Caco-2 (cell line): Measurements from ENCODE around the gene DPT. TPM values are rescaled to one million over a fixed set of nuclear protein-coding genes. Genes with fewer than 3 reads are reported as not detected.

ENCODE experiments used
- BruUV-seq: library from RNA; stranded (reverse); fragments of 400-500 nt; replicated peaks from 2 replicates; lab custom pipeline; 2021; lab: Mats Ljungman, UMichigan
- CTCF ChIA-PET: fragments of 300-600 bp; sonication (Branson Sonifier 250); formaldehyde crosslinking; loops from one replicate; lab custom pipeline; 2022; ENCODE audit warnings: antibody characterized with exemption; lab: Charles Lee
- POLR2A ChIA-PET: fragments of 300-600 bp; sonication (Branson Sonifier 250); formaldehyde crosslinking; loops from one replicate; lab custom pipeline; 2022; ENCODE audit warnings: antibody characterized with exemption; lab: Charles Lee
- DNase-seq, 2 experiments: peaks; one replicate each; pipeline versions ENCODE4 v3.0.0 to v3.0.0-alpha.2; 2020 to 2022
- H3K27me3 ChIP-seq: replicated peaks from 2 replicates; pipeline ENCODE4 v1.6.0; 2011; ENCODE audit warnings: low read length; ENCODE audit not compliant: control insufficient read depth, insufficient read depth
- H3K36me3 ChIP-seq: 2 replicates; pipeline ENCODE4 v1.5.1; 2011; ENCODE audit warnings: low read length; ENCODE audit not compliant: control insufficient read depth, insufficient read depth
- H3K4me1 ChIP-seq: fragments of 250-450 bp; sonication (Bioruptor Pico); 2 replicates; pipeline ENCODE4 v1.5.1; 2020; ENCODE audit warnings: mild to moderate bottlenecking
- H3K4me3 ChIP-seq: 2 replicates; pipeline ENCODE4 v1.5.1; 2011; ENCODE audit warnings: low read depth, mild to moderate bottlenecking, control low read depth, low read length
- H3K9me3 ChIP-seq: fragments of 250-450 bp; sonication (Bioruptor Pico); 2 replicates; pipeline ENCODE4 v1.5.1; 2020; ENCODE audit warnings: mild to moderate bottlenecking, moderate library complexity
- H3K27ac Mint-ChIP-seq: one replicate; pipeline ENCODE4 v1.8.0; 2022; ENCODE audit warnings: mixed read lengths; ENCODE audit not compliant: unreplicated experiment
- H3K27me3 Mint-ChIP-seq: one replicate; pipeline ENCODE4 v1.8.0; 2022; ENCODE audit warnings: mixed read lengths; ENCODE audit not compliant: insufficient read depth, unreplicated experiment
- H3K36me3 Mint-ChIP-seq: one replicate; pipeline ENCODE4 v1.8.0; 2022; ENCODE audit warnings: mild to moderate bottlenecking, mixed read lengths; ENCODE audit not compliant: insufficient read depth, unreplicated experiment
- H3K4me1 Mint-ChIP-seq: one replicate; pipeline ENCODE4 v1.8.0; 2022; ENCODE audit warnings: low read depth, mixed read lengths; ENCODE audit not compliant: unreplicated experiment
- H3K4me3 Mint-ChIP-seq: one replicate; pipeline ENCODE4 v1.8.0; 2022; ENCODE audit warnings: mild to moderate bottlenecking, moderate library complexity, mixed read lengths; ENCODE audit not compliant: unreplicated experiment
- H3K9me3 Mint-ChIP-seq: one replicate; pipeline ENCODE4 v1.8.0; 2022; ENCODE audit warnings: mixed read lengths; ENCODE audit not compliant: unreplicated experiment
- CTCF ChIP-seq, 2 experiments: fragments of 200-600 bp in 1 of 2; IDR thresholded peaks; 1 replicate in 1 of 2; 2 replicates in 1 of 2; pipeline versions ENCODE4 v1.5.1 to v1.8.0; 2011 to 2022; ENCODE audit warnings: antibody characterized with exemption in 1 of 2, control low read depth in 1 of 2, inconsistent platforms in 1 of 2, low read depth in 1 of 2, low read length in 1 of 2, mild to moderate bottlenecking in 1 of 2, moderate library complexity in 1 of 2; ENCODE audit not compliant: insufficient read depth in 1 of 2, severe bottlenecking in 1 of 2, unreplicated experiment in 1 of 2
- intact Hi-C: fragments of 100-400 bp; cut with micrococcal nuclease; formaldehyde crosslinking; loops from one replicate; pipeline ENCODE4 v1.10.0; 2022; ENCODE audit not compliant: unreplicated experiment
- total RNA-seq: library from RNA; stranded (reverse); gene quantifications from 2 replicates; pipeline ENCODE4 v1.2.3, GENCODE V29; 2022

Gene DPT
- total RNA-seq, 1 experiment from 2014 or later, result not detected

- ChIA-PET CTCF (no interaction called here), POLR2A (no interaction called here)
- Histone ChIP-seq H3K27me3 (no peaks in the 10 kb centered on the region), H3K4me1 (peaks cover 18% of the 10 kb centered on the region), H3K4me3 (no peak overlapping the region), H3K9me3 (no peaks in the 10 kb centered on the region), H3K36me3 (no peaks in the 10 kb centered on the region)
- Mint-ChIP-seq H3K4me3 (no peak overlapping the region), H3K27me3 (no peaks in the 10 kb centered on the region), H3K27ac (no peak overlapping the region), H3K4me1 (peaks cover 23% of the 10 kb centered on the region), H3K9me3 (no peaks in the 10 kb centered on the region), H3K36me3 (no peaks in the 10 kb centered on the region)
- intact Hi-C loops, result no loop called here
- TF ChIP-seq CTCF (IDR thresholded peaks at IDR 0.05; ENCODE audit: insufficient read depth in 1 of 2, low read depth in 1 of 2, low read length in 1 of 2, severe bottlenecking in 1 of 2, unreplicated experiment in 1 of 2), result no peak
- no TSS peak for BruUV-seq
- no peak for DNase-seq
These were observed 31.5 kb downstream of the DPT start for GRCh38 chr1:168697356-168698126.

- CTCF ChIA-PET, result no interaction called here
- no peaks in the 10 kb centered on the region for H3K27me3 Mint-ChIP-seq
- peaks cover 23% of the 10 kb centered on the region for H3K4me1 Mint-ChIP-seq
- no peaks in the 10 kb centered on the region for H3K27me3 ChIP-seq
- POLR2A ChIA-PET, result no interaction called here
- no peak overlapping the region for H3K4me3 Mint-ChIP-seq
- DNase-seq, result no peak
- H3K4me3 ChIP-seq, result no peak overlapping the region
- peaks cover 17% of the 10 kb centered on the region for H3K4me1 ChIP-seq
- intact Hi-C loops, result no loop called here
- no peak overlapping the region for H3K27ac Mint-ChIP-seq
- BruUV-seq, result no TSS peak
- H3K9me3 ChIP-seq, result no peaks in the 10 kb centered on the region
- H3K36me3 Mint-ChIP-seq, result no peaks in the 10 kb centered on the region
- no peaks in the 10 kb centered on the region for H3K9me3 Mint-ChIP-seq
- TF ChIP-seq CTCF (IDR thresholded peaks at IDR 0.05; ENCODE audit: insufficient read depth in 1 of 2, low read depth in 1 of 2, low read length in 1 of 2, severe bottlenecking in 1 of 2, unreplicated experiment in 1 of 2), result no peak
- no peaks in the 10 kb centered on the region for H3K36me3 ChIP-seq
These were observed 32.8 kb downstream of the DPT start for GRCh38 chr1:168696125-168696760.

GRCh38 chr1:168693872-168694238 is 35.2 kb downstream of the DPT start:
- no peak for DNase-seq

More at GRCh38 chr1:168693872-168694238, 35.2 kb downstream of the DPT start:
- ChIA-PET POLR2A (no interaction called here), CTCF (no interaction called here)
- H3K27me3 Mint-ChIP-seq, result no peaks in the 10 kb centered on the region
- Histone ChIP-seq H3K4me1 (peaks cover 14% of the 10 kb centered on the region; the same call in 1 of the 2 replicates), H3K27me3 (no peaks in the 10 kb centered on the region), H3K9me3 (no peaks in the 10 kb centered on the region), H3K4me3 (no peak overlapping the region), H3K36me3 (no peaks in the 10 kb centered on the region)
- BruUV-seq, result no TSS peak
- no peak for TF ChIP-seq CTCF (IDR thresholded peaks at IDR 0.05; ENCODE audit: insufficient read depth in 1 of 2, low read depth in 1 of 2, low read length in 1 of 2, severe bottlenecking in 1 of 2, unreplicated experiment in 1 of 2)
- peaks cover 24% of the 10 kb centered on the region for H3K4me1 Mint-ChIP-seq
- H3K27ac Mint-ChIP-seq, result no peak overlapping the region
- intact Hi-C loops, result no loop called here
- H3K36me3 Mint-ChIP-seq, result no peaks in the 10 kb centered on the region
- H3K9me3 Mint-ChIP-seq, result no peaks in the 10 kb centered on the region
- no peak overlapping the region for H3K4me3 Mint-ChIP-seq
